ENCODE results near the gene TEP1. TPM values are rescaled to one million over a fixed set of nuclear protein-coding genes. Genes with fewer than 3 reads are reported as not detected.

TEP1 gene
- total RNA-seq, 2 experiments from 2014 or later, result 21.6 to 22.1 TPM

- peaks cover 7% of the 10 kb centered on the region for H3K36me3 Mint-ChIP-seq
- H3K4me3 Mint-ChIP-seq, result peak overlapping the region; percentile 54
- no peak for DNase-seq
- no peaks in the 10 kb centered on the region for H3K9me3 Mint-ChIP-seq
- H3K27me3 Mint-ChIP-seq, result no peaks in the 10 kb centered on the region
- H3K4me1 Mint-ChIP-seq, result peaks cover 20% of the 10 kb centered on the region
- H3K27ac Mint-ChIP-seq, result peak overlapping the region; percentile 82
Observed at GRCh38 chr14:20440465-20440864, 27.2 kb upstream of the TEP1 start.

- no peak overlapping the region for H3K27ac Mint-ChIP-seq
- no peak overlapping the region for H3K4me3 Mint-ChIP-seq
- H3K9me3 Mint-ChIP-seq, result no peaks in the 10 kb centered on the region
- no peaks in the 10 kb centered on the region for H3K27me3 Mint-ChIP-seq
- DNase-seq, result no peak
- peaks cover 20% of the 10 kb centered on the region for H3K4me1 Mint-ChIP-seq
- peaks cover 7% of the 10 kb centered on the region for H3K36me3 Mint-ChIP-seq
Observed at GRCh38 chr14:20438664-20439063, 25.4 kb upstream of the TEP1 start.

- Mint-ChIP-seq H3K4me3 (no peak overlapping the region), H3K27me3 (no peaks in the 10 kb centered on the region), H3K4me1 (peaks cover 13% of the 10 kb centered on the region), H3K9me3 (no peaks in the 10 kb centered on the region), H3K36me3 (no peaks in the 10 kb centered on the region), H3K27ac (no peak overlapping the region)
- DNase-seq, result no peak
Observed at GRCh38 chr14:20436363-20436755, 23.1 kb upstream of the TEP1 start.

GRCh38 chr14:20435582-20436362, 22.5 kb upstream of the TEP1 start, which contains the start of gene KLHL33:
Gene KLHL33, minus strand, starts transcription at chr14:20436166. Its CDS starts 355 bp downstream, at chr14:20435811.
- Mint-ChIP-seq H3K4me3 (no peak within 1 kb of the TSS), H3K27me3 (no peaks in the 10 kb centered on the region), H3K4me1 (peaks cover 8% of the 10 kb centered on the region), H3K27ac (no peak within 1 kb of the TSS), H3K9me3 (no peaks in the 10 kb centered on the region), H3K36me3 (no peaks in the 10 kb centered on the region)
- no peak for DNase-seq

- no peaks in the 10 kb centered on the region for H3K27me3 Mint-ChIP-seq
- H3K9me3 Mint-ChIP-seq, result no peaks in the 10 kb centered on the region
- no peaks in the 10 kb centered on the region for H3K36me3 Mint-ChIP-seq
- H3K4me3 Mint-ChIP-seq, result no peak overlapping the region
- peaks cover 2% of the 10 kb centered on the region for H3K4me1 Mint-ChIP-seq
- DNase-seq, result no peak
- H3K27ac Mint-ChIP-seq, result no peak overlapping the region
Observed at GRCh38 chr14:20434701-20435581, 21.6 kb upstream of the TEP1 start.

GRCh38 chr14:20429801-20430669, 16.7 kb upstream of the TEP1 start:
- Mint-ChIP-seq H3K9me3 (no peaks in the 10 kb centered on the region), H3K27me3 (no peaks in the 10 kb centered on the region), H3K36me3 (peaks cover 4% of the 10 kb centered on the region), H3K27ac (peak overlapping the region; percentile 36), H3K4me1 (peaks cover 37% of the 10 kb centered on the region), H3K4me3 (peak overlapping the region; percentile 20)
- peak; percentile 21 for DNase-seq

GRCh38 chr14:20428802-20429201, 15.5 kb upstream of the TEP1 start:
- H3K27ac Mint-ChIP-seq, result peak overlapping the region; percentile 93
- peaks cover 41% of the 10 kb centered on the region for H3K4me1 Mint-ChIP-seq
- H3K9me3 Mint-ChIP-seq, result no peaks in the 10 kb centered on the region
- peaks cover 4% of the 10 kb centered on the region for H3K36me3 Mint-ChIP-seq
- DNase-seq, result no peak
- H3K27me3 Mint-ChIP-seq, result no peaks in the 10 kb centered on the region
- H3K4me3 Mint-ChIP-seq, result peak overlapping the region; percentile 74

GRCh38 chr14:20428010-20428365, 14.7 kb upstream of the TEP1 start:
- Mint-ChIP-seq H3K4me3 (peak overlapping the region; percentile 74), H3K36me3 (peaks cover 4% of the 10 kb centered on the region), H3K9me3 (no peaks in the 10 kb centered on the region), H3K27me3 (no peaks in the 10 kb centered on the region), H3K27ac (peak overlapping the region; percentile 93), H3K4me1 (peaks cover 42% of the 10 kb centered on the region)
- DNase-seq, result no peak

- H3K27ac Mint-ChIP-seq, result peak overlapping the region; percentile 93
Observed at GRCh38 chr14:20427231-20428009, 14.1 kb upstream of the TEP1 start.

GRCh38 chr14:20424851-20425250, 11.6 kb upstream of the TEP1 start:
- peaks cover 4% of the 10 kb centered on the region for H3K36me3 Mint-ChIP-seq
- peaks cover 39% of the 10 kb centered on the region for H3K4me1 Mint-ChIP-seq
- no peaks in the 10 kb centered on the region for H3K27me3 Mint-ChIP-seq
- no peak overlapping the region for H3K27ac Mint-ChIP-seq
- no peaks in the 10 kb centered on the region for H3K9me3 Mint-ChIP-seq
- H3K4me3 Mint-ChIP-seq, result no peak overlapping the region
- DNase-seq, result no peak

More at GRCh38 chr14:20427231-20428009, 14.1 kb upstream of the TEP1 start:
- peaks cover 42% of the 10 kb centered on the region for H3K4me1 Mint-ChIP-seq
- peaks cover 4% of the 10 kb centered on the region for H3K36me3 Mint-ChIP-seq
- peak overlapping the region; percentile 74 for H3K4me3 Mint-ChIP-seq
- no peak for DNase-seq
- H3K27me3 Mint-ChIP-seq, result no peaks in the 10 kb centered on the region
- H3K9me3 Mint-ChIP-seq, result no peaks in the 10 kb centered on the region

- no peak overlapping the region for H3K27ac Mint-ChIP-seq
Observed at GRCh38 chr14:20422886-20423285, 9.6 kb upstream of the TEP1 start.

GRCh38 chr14:20421267-20421666, 8.0 kb upstream of the TEP1 start:
- no peak overlapping the region for H3K27ac Mint-ChIP-seq
- H3K27me3 Mint-ChIP-seq, result no peaks in the 10 kb centered on the region
- H3K4me3 Mint-ChIP-seq, result no peak overlapping the region
- no peaks in the 10 kb centered on the region for H3K9me3 Mint-ChIP-seq
- DNase-seq, result no peak
- peaks cover 16% of the 10 kb centered on the region for H3K4me1 Mint-ChIP-seq
- no peaks in the 10 kb centered on the region for H3K36me3 Mint-ChIP-seq

More at GRCh38 chr14:20422886-20423285, 9.6 kb upstream of the TEP1 start:
- no peaks in the 10 kb centered on the region for H3K27me3 Mint-ChIP-seq
- H3K4me1 Mint-ChIP-seq, result peaks cover 20% of the 10 kb centered on the region
- H3K36me3 Mint-ChIP-seq, result no peaks in the 10 kb centered on the region
- H3K4me3 Mint-ChIP-seq, result no peak overlapping the region
- no peak for DNase-seq
- H3K9me3 Mint-ChIP-seq, result no peaks in the 10 kb centered on the region

GRCh38 chr14:20419419-20419818, 6.1 kb upstream of the TEP1 start:
- Mint-ChIP-seq H3K4me1 (peaks cover 14% of the 10 kb centered on the region), H3K9me3 (no peaks in the 10 kb centered on the region), H3K27me3 (no peaks in the 10 kb centered on the region), H3K36me3 (no peaks in the 10 kb centered on the region), H3K4me3 (no peak overlapping the region), H3K27ac (no peak overlapping the region)
- DNase-seq, result no peak

- DNase-seq, result no peak
- H3K4me1 Mint-ChIP-seq, result peaks cover 19% of the 10 kb centered on the region
- H3K27ac Mint-ChIP-seq, result no peak overlapping the region
- no peaks in the 10 kb centered on the region for H3K27me3 Mint-ChIP-seq
- H3K9me3 Mint-ChIP-seq, result no peaks in the 10 kb centered on the region
- no peaks in the 10 kb centered on the region for H3K36me3 Mint-ChIP-seq
- H3K4me3 Mint-ChIP-seq, result no peak overlapping the region
Observed at GRCh38 chr14:20418501-20418909, 5.2 kb upstream of the TEP1 start.
